Vagina (tissue), 2 donors: ENCODE measurements around the gene RAET1L. TPM values are rescaled to one million over a fixed set of nuclear protein-coding genes. Genes with fewer than 3 reads are reported as not detected.
"Not testable (repeated sequence)": the region's sequence is repeated elsewhere in the genome, so short reads cannot be mapped to it uniquely, and the experiment has no call there.

Source experiments
- DNase-seq, 2 donors: peaks; one replicate each; pipeline ENCODE4 v3.0.0-alpha.2; 2017; ENCODE audit errors: extremely low spot score in 2 of 2
- H3K27ac ChIP-seq: fragments of 200-600 bp; sonication (generic); one replicate; pipeline ENCODE4 v1.5.1; 2019
- H3K27me3 ChIP-seq: fragments of 200-600 bp; sonication (generic); one replicate; pipeline ENCODE4 v1.5.1; 2019
- H3K36me3 ChIP-seq, 2 donors: fragments of 200-600 bp; sonication (generic); one replicate each; pipeline ENCODE4 v1.5.1; 2017 to 2019
- H3K4me1 ChIP-seq: fragments of 200-600 bp; sonication (generic); one replicate; pipeline ENCODE4 v1.5.1; 2019
- H3K4me3 ChIP-seq, 2 donors: fragments of 200-600 bp; sonication (generic); 1 replicate in 1 of 2; 2 replicates in 1 of 2; pipeline ENCODE4 v1.5.1; 2016 to 2019
- H3K9me3 ChIP-seq: fragments of 200-600 bp; sonication (generic); one replicate; pipeline ENCODE4 v1.5.1; 2019
- CTCF ChIP-seq, 3 experiments: fragments of 450-650 bp in 2 of 3; fragments of 200-600 bp in 1 of 3; sonication (generic) in 1 of 3; IDR thresholded peaks; one replicate each; pipeline ENCODE4 v1.5.1; 2017 to 2019; ENCODE audit warnings: antibody characterized with exemption in 3 of 3, mild to moderate bottlenecking in 2 of 3, moderate library complexity in 2 of 3
- POLR2A ChIP-seq, 2 donors: fragments of 450-650 bp; IDR thresholded peaks; one replicate each; pipeline ENCODE4 v1.6.1; 2017; ENCODE audit warnings: antibody characterized with exemption in 2 of 2, mild to moderate bottlenecking in 2 of 2, moderate library complexity in 2 of 2
- POLR2AphosphoS5 ChIP-seq, 2 donors: sonication (generic); formaldehyde crosslinking; IDR thresholded peaks; one replicate each; pipeline ENCODE4 v1.9.0; 2017; ENCODE audit warnings: antibody characterized with exemption in 2 of 2, mild to moderate bottlenecking in 2 of 2, low read depth in 1 of 2; ENCODE audit not compliant: insufficient read depth in 1 of 2
- intact Hi-C: fragments of 100-400 bp; cut with DNase I; formaldehyde crosslinking; loops from one replicate; pipeline ENCODE4 v1.15.1; 2023
- total RNA-seq: library from RNA; depleted of rRNA; stranded (reverse); fragments of >200 nt; gene quantifications from one replicate; pipeline ENCODE4 v1.2.3, GENCODE V29; 2016

Gene RAET1L
- total RNA-seq, 1 donor from 2014 or later, result 8.3 TPM

GRCh38 chr6:149978610-149979009 lies 46.7 kb downstream of the RAET1L start:
- no peak for TF ChIP-seq CTCF (IDR thresholded peaks at IDR 0.05)
- no peak for TF ChIP-seq POLR2A (IDR thresholded peaks at IDR 0.05)
- no peak for TF ChIP-seq POLR2AphosphoS5 (IDR thresholded peaks at IDR 0.05; ENCODE audit: insufficient read depth in 1 of 2, low read depth in 1 of 2)
- H3K27me3 ChIP-seq, result no peaks in the 10 kb centered on the region

GRCh38 chr6:149977221-149977620 lies 48.1 kb downstream of the RAET1L start:
- intact Hi-C loops, result no loop called here
- TF ChIP-seq POLR2A (IDR thresholded peaks at IDR 0.05), result no peak
- TF ChIP-seq POLR2AphosphoS5 (IDR thresholded peaks at IDR 0.05; ENCODE audit: insufficient read depth in 1 of 2, low read depth in 1 of 2), result no peak
- TF ChIP-seq CTCF (IDR thresholded peaks at IDR 0.05), result no peak
- no peak overlapping the region for H3K27ac ChIP-seq
- H3K27me3 ChIP-seq, result no peaks in the 10 kb centered on the region
- H3K4me3 ChIP-seq, result no peak overlapping the region
- H3K9me3 ChIP-seq, result no peaks in the 10 kb centered on the region
- peak in 1 of 2 donors; percentile 44 for DNase-seq
- no peaks in the 10 kb centered on the region for H3K4me1 ChIP-seq
- H3K36me3 ChIP-seq, result no peaks in the 10 kb centered on the region

More at GRCh38 chr6:149978610-149979009, 46.7 kb downstream of the RAET1L start:
- Histone ChIP-seq H3K36me3 (no peaks in the 10 kb centered on the region), H3K4me1 (no peaks in the 10 kb centered on the region), H3K27ac (no peak overlapping the region), H3K9me3 (no peaks in the 10 kb centered on the region), H3K4me3 (no peak overlapping the region)
- intact Hi-C loops, result no loop called here
- DNase-seq, result peak; percentile 2 to 58

DNA sequence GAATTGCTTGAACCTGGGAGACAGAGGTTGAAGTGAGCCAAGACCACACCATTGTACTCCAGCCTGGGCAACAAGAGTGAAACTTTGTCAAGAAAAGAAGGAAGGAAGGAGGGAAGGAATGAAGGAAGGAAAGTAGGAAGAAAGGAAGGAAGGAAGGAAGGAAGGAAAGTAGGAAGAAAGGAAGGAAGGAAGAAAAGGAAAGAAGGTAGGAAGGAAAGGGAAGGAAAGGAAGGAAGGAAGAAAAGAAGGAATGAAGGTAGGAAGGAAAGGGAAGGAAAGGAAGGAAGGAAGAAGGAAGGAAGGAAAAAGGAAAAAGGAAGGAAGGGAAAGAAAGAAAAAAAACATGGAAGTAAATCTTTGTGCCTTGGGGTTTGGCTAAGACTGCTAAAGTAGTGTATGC lies 49.9 kb downstream of the RAET1L start:
- no peak overlapping the region for H3K27ac ChIP-seq
- intact Hi-C loops, result no loop called here
- TF ChIP-seq POLR2AphosphoS5 (IDR thresholded peaks at IDR 0.05; ENCODE audit: insufficient read depth in 1 of 2, low read depth in 1 of 2), result no peak
- TF ChIP-seq POLR2A (IDR thresholded peaks at IDR 0.05), result no peak
- H3K4me3 ChIP-seq, result no peak overlapping the region
- H3K27me3 ChIP-seq, result no peaks in the 10 kb centered on the region
- H3K9me3 ChIP-seq, result no peaks in the 10 kb centered on the region
- DNase-seq, result no peak
- no peaks in the 10 kb centered on the region for H3K36me3 ChIP-seq
- no peaks in the 10 kb centered on the region for H3K4me1 ChIP-seq

DNA sequence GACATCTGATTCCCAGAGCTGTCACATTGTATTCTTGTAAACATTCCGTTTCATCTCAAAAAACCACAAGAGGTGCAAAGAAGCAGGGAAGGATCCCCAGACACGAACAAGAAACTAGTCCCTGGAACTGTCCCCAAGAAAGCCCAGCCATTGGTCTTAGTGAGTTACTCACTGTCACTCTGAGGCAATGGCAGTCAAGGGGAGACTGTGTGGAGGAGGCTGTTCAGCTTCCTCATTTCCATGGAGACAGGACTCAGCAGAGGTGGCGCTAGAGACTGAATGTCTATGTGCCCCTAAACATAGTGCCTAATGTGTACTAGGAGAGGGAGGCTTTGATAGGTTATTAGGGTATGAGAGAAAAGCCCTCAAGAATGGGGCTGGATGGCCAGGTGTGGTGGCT lies 50.5 kb downstream of the RAET1L start:
- Histone ChIP-seq H3K4me1 (no peaks in the 10 kb centered on the region), H3K36me3 (no peaks in the 10 kb centered on the region), H3K27me3 (no peaks in the 10 kb centered on the region), H3K4me3 (no peak overlapping the region), H3K27ac (no peak overlapping the region), H3K9me3 (no peaks in the 10 kb centered on the region)
- DNase-seq, result peak in 1 of 2 donors; percentile 47
- intact Hi-C loops, result no loop called here
- TF ChIP-seq CTCF (IDR thresholded peaks at IDR 0.05) (no peak), POLR2A (IDR thresholded peaks at IDR 0.05) (no peak), POLR2AphosphoS5 (IDR thresholded peaks at IDR 0.05; ENCODE audit: insufficient read depth in 1 of 2, low read depth in 1 of 2) (no peak)

DNA sequence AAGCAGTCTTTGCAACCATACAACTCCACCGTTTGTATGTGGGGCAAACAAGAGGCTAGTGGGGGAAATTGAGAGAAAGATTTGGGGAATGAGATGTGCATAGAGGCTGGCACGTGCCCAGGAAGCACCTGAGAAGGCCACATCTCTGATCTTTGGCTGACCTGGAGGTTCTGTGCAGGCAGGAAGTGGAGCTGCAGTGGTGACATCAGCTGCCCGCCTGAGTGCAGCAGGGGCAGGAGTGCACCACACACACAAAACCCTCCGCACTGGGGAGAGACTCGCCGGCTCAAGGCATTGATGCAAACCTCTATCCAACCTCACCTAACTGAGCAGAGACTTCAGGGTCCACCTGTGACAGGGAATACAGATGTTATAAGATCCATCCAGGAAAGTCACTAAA lies 50.9 kb downstream of the RAET1L start:
- peak in 1 of 2 donors; percentile 25 for DNase-seq
- H3K4me3 ChIP-seq, H3K4me1 ChIP-seq, intact Hi-C loops, H3K9me3 ChIP-seq, H3K36me3 ChIP-seq, H3K27me3 ChIP-seq, H3K27ac ChIP-seq: not testable (repeated sequence)

- Histone ChIP-seq H3K36me3 (no peaks in the 10 kb centered on the region), H3K27ac (no peak overlapping the region), H3K27me3 (peaks cover 5% of the 10 kb centered on the region), H3K9me3 (no peaks in the 10 kb centered on the region), H3K4me1 (peaks cover 9% of the 10 kb centered on the region), H3K4me3 (no peak overlapping the region)
- DNase-seq, result peak in 1 of 2 donors; percentile 81
- intact Hi-C loops, result no loop called here
- TF ChIP-seq CTCF (IDR thresholded peaks at IDR 0.05) (no peak), POLR2AphosphoS5 (IDR thresholded peaks at IDR 0.05; ENCODE audit: insufficient read depth in 1 of 2, low read depth in 1 of 2) (no peak), POLR2A (IDR thresholded peaks at IDR 0.05) (no peak)
These were observed 55.7 kb downstream of the RAET1L start for GRCh38 chr6:149969635-149970034.

GRCh38 chr6:149968909-149969308 lies 56.4 kb downstream of the RAET1L start:
- H3K9me3 ChIP-seq, intact Hi-C loops, H3K27me3 ChIP-seq, H3K27ac ChIP-seq, H3K4me3 ChIP-seq, H3K36me3 ChIP-seq: not testable (repeated sequence)
- DNase-seq, result peak in 1 of 2 donors; percentile 60
- H3K4me1 ChIP-seq, result peaks cover 16% of the 10 kb centered on the region
